ENCODE data around the gene RPS6KA2. TPM values are rescaled to one million over a fixed set of nuclear protein-coding genes. Genes with fewer than 3 reads are reported as not detected.

Gene RPS6KA2
- total and polyA plus RNA-seq, 2 donors (not counting 1 experiment from before 2014, with no cell fraction given) = 2.2 to 16.0 TPM

GRCh38 chr6:166644681-166645080, 17.6 kb upstream of the RPS6KA2 start:
- DNase-seq = no peak
- H4K20me1 ChIP-seq (ENCODE audit: control insufficient read depth, insufficient read depth, low read length, poor library complexity, severe bottlenecking) = no peaks in the 10 kb centered on the region
- peaks cover 0 to 16% (median 9%) of the 10 kb centered on the region in 4 experiments for H3K27me3 ChIP-seq (replicated peaks in 1 of 4; ENCODE audit: control extremely low read depth in 1 of 4, control insufficient read depth in 3 of 4, insufficient read depth in 4 of 4, low read length in 3 of 4)
- CTCF ChIA-PET = no interaction called here
- no peak overlapping the region for H3K4me3 ChIP-seq (ENCODE audit: control extremely low read depth in 1 of 5, extremely low read depth in 1 of 5, insufficient read depth in 1 of 5, low read depth in 2 of 5, low read length in 4 of 5)
- no peak for TF ChIP-seq EZH2 (IDR thresholded peaks at IDR 0.05; ENCODE audit: borderline replicate concordance, insufficient read depth, low read depth, low read length, poor library complexity, severe bottlenecking)
- no peak for TF ChIP-seq CTCF (IDR thresholded peaks at IDR 0.05)
- H3K4me3 Mint-ChIP-seq = no peak overlapping the region
- POLR2A ChIA-PET = no interaction called here
- WGBS (ENCODE audit: insufficient coverage) = no CpG with 5 or more reads among the region's 1 CpG
- intact Hi-C loops (cut with micrococcal nuclease) = no loop called here
- no peak overlapping the region for H3K27ac Mint-ChIP-seq
- no peak for ATAC-seq (ENCODE audit: low read depth)
- no peaks in the 10 kb centered on the region for H3K79me2 ChIP-seq (ENCODE audit: control insufficient read depth, insufficient read depth, low read length)
- peaks cover 23% of the 10 kb centered on the region for H3K27me3 Mint-ChIP-seq
- H3K4me1 ChIP-seq (ENCODE audit: control insufficient read depth in 2 of 2, insufficient read depth in 2 of 2, low read length in 2 of 2) = peaks cover 6 to 10% of the 10 kb centered on the region in 2 donors
- H3K4me2 ChIP-seq (replicated peaks; ENCODE audit: low read depth, low read length, poor library complexity, severe bottlenecking) = no peak overlapping the region
- peaks cover 11% of the 10 kb centered on the region for H3K9me3 Mint-ChIP-seq (ENCODE audit: insufficient read depth)
- H3K9ac ChIP-seq (ENCODE audit: low read length) = no peak overlapping the region
- no peak overlapping the region for H2AFZ ChIP-seq (ENCODE audit: insufficient read depth, low read depth, low read length, poor library complexity, severe bottlenecking)
- peaks cover 6 to 13% (median 10%) of the 10 kb centered on the region in 3 donors for H3K9me3 ChIP-seq (ENCODE audit: control extremely low read depth in 1 of 3, control insufficient read depth in 2 of 3, insufficient read depth in 1 of 3, low read length in 2 of 3)
- H3K4me1 Mint-ChIP-seq = peaks cover 7% of the 10 kb centered on the region
- H3K27ac ChIP-seq (ENCODE audit: low read length in 2 of 2) = no peak overlapping the region
- no peaks in the 10 kb centered on the region for H3K36me3 ChIP-seq (replicated peaks in 1 of 2; ENCODE audit: control extremely low read depth in 1 of 2, control insufficient read depth in 1 of 2, extremely low read depth in 1 of 2, insufficient read depth in 2 of 2, low read length in 1 of 2)

- no peak overlapping the region for H3K4me2 ChIP-seq (replicated peaks; ENCODE audit: low read depth, low read length, poor library complexity, severe bottlenecking)
- DNase-seq = no peak
- peaks cover 0 to 23% (median 15%) of the 10 kb centered on the region in 4 experiments for H3K27me3 ChIP-seq (replicated peaks in 1 of 4; ENCODE audit: control extremely low read depth in 1 of 4, control insufficient read depth in 3 of 4, insufficient read depth in 4 of 4, low read length in 3 of 4)
- H3K27ac Mint-ChIP-seq = no peak overlapping the region
- peaks cover 6 to 13% (median 10%) of the 10 kb centered on the region in 3 donors for H3K9me3 ChIP-seq (ENCODE audit: control extremely low read depth in 1 of 3, control insufficient read depth in 2 of 3, insufficient read depth in 1 of 3, low read length in 2 of 3)
- no peak overlapping the region for H3K4me3 ChIP-seq (ENCODE audit: control extremely low read depth in 1 of 5, extremely low read depth in 1 of 5, insufficient read depth in 1 of 5, low read depth in 2 of 5, low read length in 4 of 5)
- WGBS (ENCODE audit: insufficient coverage) = no CpG with 5 or more reads among the region's 7 CpGs
- peaks cover 12% of the 10 kb centered on the region for H3K4me1 Mint-ChIP-seq
- CTCF ChIA-PET = no interaction called here
- POLR2A ChIA-PET = no interaction called here
- peaks cover 11% of the 10 kb centered on the region for H3K9me3 Mint-ChIP-seq (ENCODE audit: insufficient read depth)
- H4K20me1 ChIP-seq (ENCODE audit: control insufficient read depth, insufficient read depth, low read length, poor library complexity, severe bottlenecking) = no peaks in the 10 kb centered on the region
- H2AFZ ChIP-seq (ENCODE audit: insufficient read depth, low read depth, low read length, poor library complexity, severe bottlenecking) = no peak overlapping the region
- H3K79me2 ChIP-seq (ENCODE audit: control insufficient read depth, insufficient read depth, low read length) = no peaks in the 10 kb centered on the region
- no peak overlapping the region for H3K27ac ChIP-seq (ENCODE audit: low read length in 2 of 2)
- intact Hi-C loops (cut with micrococcal nuclease) = no loop called here
- no peak for ATAC-seq (ENCODE audit: low read depth)
- H3K4me1 ChIP-seq (ENCODE audit: control insufficient read depth in 2 of 2, insufficient read depth in 2 of 2, low read length in 2 of 2) = peaks cover 6 to 11% of the 10 kb centered on the region in 2 donors
- no peak overlapping the region for H3K9ac ChIP-seq (ENCODE audit: low read length)
- H3K4me3 Mint-ChIP-seq = no peak overlapping the region
- TF ChIP-seq CTCF (IDR thresholded peaks at IDR 0.05) = no peak
- TF ChIP-seq EZH2 (IDR thresholded peaks at IDR 0.05; ENCODE audit: borderline replicate concordance, insufficient read depth, low read depth, low read length, poor library complexity, severe bottlenecking) = no peak
- H3K27me3 Mint-ChIP-seq = peaks cover 30% of the 10 kb centered on the region
- no peaks in the 10 kb centered on the region for H3K36me3 ChIP-seq (replicated peaks in 1 of 2; ENCODE audit: control extremely low read depth in 1 of 2, control insufficient read depth in 1 of 2, extremely low read depth in 1 of 2, insufficient read depth in 2 of 2, low read length in 1 of 2)
These were observed 17.0 kb upstream of the RPS6KA2 start for GRCh38 chr6:166643891-166644590.

Data from B cell (primary cell).